GM19099 (cell line): ENCODE results near the gene FBXL13.

ENCODE experiments used
- POLR2A ChIP-seq: IDR thresholded peaks from 3 replicates; pipeline ENCODE4 v1.6.1; 2011; ENCODE audit warnings: low read depth; ENCODE audit not compliant: insufficient read length; ENCODE audit errors: extremely low read depth

FBXL13 gene

GRCh38 chr7:102951839-102952238, 122.8 kb downstream of the FBXL13 start:
- TF ChIP-seq POLR2A: no peak

GRCh38 chr7:102944241-102944640, 130.4 kb downstream of the FBXL13 start:
- TF ChIP-seq POLR2A: no peak

GRCh38 chr7:102943423-102944169, 131.0 kb downstream of the FBXL13 start:
- TF ChIP-seq POLR2A: no peak

GRCh38 chr7:102942868-102943267, 131.7 kb downstream of the FBXL13 start:
- no peak for TF ChIP-seq POLR2A

GRCh38 chr7:102942181-102942866, 132.3 kb downstream of the FBXL13 start:
- no peak for TF ChIP-seq POLR2A

GRCh38 chr7:102938679-102939078, 135.9 kb downstream of the FBXL13 start:
- no peak for TF ChIP-seq POLR2A

GRCh38 chr7:102935450-102936115, 139.0 kb downstream of the FBXL13 start:
- TF ChIP-seq POLR2A: no peak

GRCh38 chr7:102934701-102935100, 139.9 kb downstream of the FBXL13 start:
- TF ChIP-seq POLR2A: no peak

- TF ChIP-seq POLR2A: no peak
These were observed 140.4 kb downstream of the FBXL13 start for GRCh38 chr7:102934239-102934638.

- no peak for TF ChIP-seq POLR2A
These were observed 140.8 kb downstream of the FBXL13 start for GRCh38 chr7:102933763-102934162.

- no peak for TF ChIP-seq POLR2A
These were observed 142.8 kb downstream of the FBXL13 start for GRCh38 chr7:102931757-102932156.

- TF ChIP-seq POLR2A: no peak
These were observed 147.2 kb downstream of the FBXL13 start for GRCh38 chr7:102927312-102927933.

- no peak for TF ChIP-seq POLR2A
These were observed 147.8 kb downstream of the FBXL13 start for GRCh38 chr7:102926783-102927140.

- TF ChIP-seq POLR2A: no peak
These were observed 148.4 kb downstream of the FBXL13 start for GRCh38 chr7:102925976-102926782.

- TF ChIP-seq POLR2A: no peak
These were observed 155.8 kb downstream of the FBXL13 start for GRCh38 chr7:102918845-102919244.
